K562 (cell line): Measurements from ENCODE around the gene IL17REL. TPM values are rescaled to one million over a fixed set of nuclear protein-coding genes. Genes with fewer than 3 reads are reported as not detected.

Experiments used
- FOXO4 ChIP-seq: fragments of 450-650 bp; formaldehyde crosslinking; IDR thresholded peaks from 2 replicates; pipeline ENCODE4 v1.4.0; 2020; ENCODE audit warnings: mild to moderate bottlenecking, moderate library complexity
- PHF21A ChIP-seq: fragments of 450-650 bp; IDR thresholded peaks from 2 replicates; pipeline ENCODE4 v1.6.1; 2017; ENCODE audit warnings: low read depth, borderline replicate concordance
- SP2 ChIP-seq: IDR thresholded peaks from 2 replicates; pipeline ENCODE4 v1.6.1; 2011; ENCODE audit warnings: mild to moderate bottlenecking, low read depth, low read length, moderate library complexity; ENCODE audit not compliant: poor library complexity, severe bottlenecking; ENCODE audit errors: extremely low read depth
- ZNF133 ChIP-seq: fragments of 250-450 bp; sonication (Bioruptor Pico); IDR thresholded peaks from 2 replicates; pipeline ENCODE4 v1.4.0; 2020; ENCODE audit warnings: mild to moderate bottlenecking
- ZNF212 ChIP-seq: fragments of 450-650 bp; formaldehyde crosslinking; IDR thresholded peaks from 2 replicates; pipeline ENCODE4 v1.4.0; 2020; ENCODE audit warnings: mild to moderate bottlenecking
- ZNF512 ChIP-seq: IDR thresholded peaks from 2 replicates; pipeline ENCODE4 v1.6.1; 2016; ENCODE audit warnings: missing genetic modification characterization, missing compliant biosample characterization
- polyA plus RNA-seq, 8 experiments: library from polyadenylated mRNA; depleted of rRNA in 4 of 8; stranded (reverse) in 5 of 8; unstranded in 3 of 8; fragments of >200 nt; fragmentation: Nextera tagmentation in 2 of 8; fragmentation: Illumina TruSeq in 1 of 8; extraction: Ambion mirVana in 2 of 8; extraction: Trizol in 1 of 8; gene quantifications; 2 replicates each; pipeline versions ENCODE4 v1.2.1 to v1.2.3, GENCODE V29; 2011 to 2014; ENCODE audit warnings: inconsistent platforms in 1 of 8, missing spikeins in 1 of 8
- total RNA-seq, 7 experiments: library from RNA; depleted of rRNA in 6 of 7; stranded (reverse); fragments of >200 nt in 6 of 7; fragmentation: Illumina TruSeq in 2 of 7; extraction: Trizol in 2 of 7; gene quantifications; 2 replicates each; pipeline versions ENCODE4 v1.2.1 to v1.2.3, GENCODE V29; 2011 to 2021; ENCODE audit warnings: low replicate concordance in 1 of 7
- TF ChIP-seq, protein P1 (sequence below): IDR thresholded peaks from 2 replicates; pipeline ENCODE4 v1.6.1; 2011; ENCODE audit warnings: borderline replicate concordance, low read depth, mild to moderate bottlenecking, moderate library complexity, low read length; ENCODE audit not compliant: insufficient read depth, poor library complexity, severe bottlenecking
- TF ChIP-seq, protein P2 (sequence below): fragments of 250-450 bp; sonication (Bioruptor Pico); IDR thresholded peaks from 2 replicates; pipeline ENCODE4 v1.4.0; 2020; ENCODE audit warnings: mild to moderate bottlenecking, moderate library complexity

Gene IL17REL
- total and polyA plus RNA-seq, 9 of the 15 experiments (the other 6 are each of a cell fraction or from before 2014, with no cell fraction given): 0.05 to 0.42 (median 0.11) TPM; not detected in 4

GRCh38 chr22:49963647-49964026, 48.9 kb downstream of the IL17REL start (continued):
- TF ChIP-seq, protein P1, sequence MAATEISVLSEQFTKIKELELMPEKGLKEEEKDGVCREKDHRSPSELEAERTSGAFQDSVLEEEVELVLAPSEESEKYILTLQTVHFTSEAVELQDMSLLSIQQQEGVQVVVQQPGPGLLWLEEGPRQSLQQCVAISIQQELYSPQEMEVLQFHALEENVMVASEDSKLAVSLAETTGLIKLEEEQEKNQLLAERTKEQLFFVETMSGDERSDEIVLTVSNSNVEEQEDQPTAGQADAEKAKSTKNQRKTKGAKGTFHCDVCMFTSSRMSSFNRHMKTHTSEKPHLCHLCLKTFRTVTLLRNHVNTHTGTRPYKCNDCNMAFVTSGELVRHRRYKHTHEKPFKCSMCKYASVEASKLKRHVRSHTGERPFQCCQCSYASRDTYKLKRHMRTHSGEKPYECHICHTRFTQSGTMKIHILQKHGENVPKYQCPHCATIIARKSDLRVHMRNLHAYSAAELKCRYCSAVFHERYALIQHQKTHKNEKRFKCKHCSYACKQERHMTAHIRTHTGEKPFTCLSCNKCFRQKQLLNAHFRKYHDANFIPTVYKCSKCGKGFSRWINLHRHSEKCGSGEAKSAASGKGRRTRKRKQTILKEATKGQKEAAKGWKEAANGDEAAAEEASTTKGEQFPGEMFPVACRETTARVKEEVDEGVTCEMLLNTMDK: no peak
- no peak for TF ChIP-seq FOXO4 (CRISPR knock-in tag)
- no peak for TF ChIP-seq ZNF133 (CRISPR knock-in tag)
- TF ChIP-seq SP2: no peak
- no peak for TF ChIP-seq ZNF512
- TF ChIP-seq, protein P2, sequence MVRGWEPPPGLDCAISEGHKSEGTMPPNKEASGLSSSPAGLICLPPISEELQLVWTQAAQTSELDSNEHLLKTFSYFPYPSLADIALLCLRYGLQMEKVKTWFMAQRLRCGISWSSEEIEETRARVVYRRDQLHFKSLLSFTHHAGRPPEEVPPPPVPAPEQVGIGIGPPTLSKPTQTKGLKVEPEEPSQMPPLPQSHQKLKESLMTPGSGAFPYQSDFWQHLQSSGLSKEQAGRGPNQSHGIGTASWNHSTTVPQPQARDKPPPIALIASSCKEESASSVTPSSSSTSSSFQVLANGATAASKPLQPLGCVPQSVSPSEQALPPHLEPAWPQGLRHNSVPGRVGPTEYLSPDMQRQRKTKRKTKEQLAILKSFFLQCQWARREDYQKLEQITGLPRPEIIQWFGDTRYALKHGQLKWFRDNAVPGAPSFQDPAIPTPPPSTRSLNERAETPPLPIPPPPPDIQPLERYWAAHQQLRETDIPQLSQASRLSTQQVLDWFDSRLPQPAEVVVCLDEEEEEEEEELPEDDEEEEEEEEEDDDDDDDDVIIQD (CRISPR knock-in tag): no peak
- no peak for TF ChIP-seq ZNF212 (CRISPR knock-in tag)
- no peak for TF ChIP-seq PHF21A
